Smooth muscle cell (in vitro differentiated cells): ENCODE data around the gene DGKD. TPM values are rescaled to one million over a fixed set of nuclear protein-coding genes. Genes with fewer than 3 reads are reported as not detected.

Experiments used
- DNase-seq: peaks from one replicate; lab custom pipeline; 2025; ENCODE audit not compliant: unreplicated experiment; lab: John Stamatoyannopoulos, UW
- H2AFZ ChIP-seq: fragments of 200-600 bp; sonication (generic); 2 replicates; pipeline ENCODE4 v1.6.0; 2016; ENCODE audit warnings: antibody characterized with exemption, low read depth, mild to moderate bottlenecking
- H3F3A ChIP-seq: fragments of 200-600 bp; sonication (generic); 2 replicates; pipeline ENCODE4 v1.6.0; 2017; ENCODE audit warnings: antibody characterized with exemption, low read depth
- H3K27ac ChIP-seq: fragments of 200-600 bp; sonication (generic); 2 replicates; pipeline ENCODE4 v1.5.1; 2016; ENCODE audit warnings: low read depth, mild to moderate bottlenecking
- H3K27me3 ChIP-seq: fragments of 200-600 bp; sonication (generic); 2 replicates; pipeline ENCODE4 v1.6.1; 2016; ENCODE audit warnings: low read depth, mild to moderate bottlenecking
- H3K36me3 ChIP-seq: fragments of 200-600 bp; sonication (generic); 2 replicates; pipeline ENCODE4 v1.5.1; 2016; ENCODE audit warnings: low read depth
- H3K4me1 ChIP-seq: fragments of 200-600 bp; sonication (generic); 2 replicates; pipeline ENCODE4 v1.5.1; 2016; ENCODE audit warnings: low read depth
- H3K4me2 ChIP-seq: fragments of 200-600 bp; sonication (generic); 2 replicates; pipeline ENCODE4 v1.6.0; 2016; ENCODE audit warnings: mild to moderate bottlenecking
- H3K4me3 ChIP-seq: fragments of 200-600 bp; sonication (generic); 2 replicates; pipeline ENCODE4 v1.5.1; 2016; ENCODE audit warnings: mild to moderate bottlenecking
- H3K79me2 ChIP-seq: fragments of 200-600 bp; sonication (generic); 2 replicates; pipeline ENCODE4 v1.6.0; 2016; ENCODE audit warnings: low read depth, mild to moderate bottlenecking
- H3K9ac ChIP-seq: fragments of 200-600 bp; sonication (generic); 2 replicates; pipeline ENCODE4 v1.6.0; 2016; ENCODE audit warnings: low read depth
- H3K9me3 ChIP-seq: fragments of 200-600 bp; sonication (generic); replicated peaks from 2 replicates; pipeline ENCODE4 v1.5.1; 2016; ENCODE audit warnings: low read depth
- H4K20me1 ChIP-seq: fragments of 200-600 bp; sonication (generic); 2 replicates; pipeline ENCODE4 v1.6.0; 2016; ENCODE audit warnings: low read depth
- CTCF ChIP-seq: fragments of 200-600 bp; sonication (generic); IDR thresholded peaks from 2 replicates; pipeline ENCODE4 v1.5.1; 2017; ENCODE audit warnings: borderline replicate concordance, mild to moderate bottlenecking, antibody characterized with exemption; ENCODE audit not compliant: insufficient read depth, poor library complexity, severe bottlenecking
- WGBS: methylation state at CpG from one replicate; pipeline ENCODE4 v1.1.7; 2016; ENCODE audit warnings: low lambda C conversion rate; 5-methylcytosine and 5-hydroxymethylcytosine counted together
- polyA plus RNA-seq: library from polyadenylated mRNA; unstranded; fragments of >200 nt; fragmentation: Nextera tagmentation; extraction: Ambion mirVana; gene quantifications from 2 replicates; pipeline ENCODE4 v1.2.1, GENCODE V29; 2016
- total RNA-seq: library from RNA; depleted of rRNA; stranded (reverse); fragments of >200 nt; gene quantifications from 2 replicates; pipeline ENCODE4 v1.2.3, GENCODE V29; 2014

The DGKD gene
- total and polyA plus RNA-seq, 2 experiments from 2014 or later, result 12.2 to 14.2 TPM

GRCh38 chr2:233336541-233336940, 17.8 kb upstream of the DGKD start:
- no peak for DNase-seq
- 92% methylated on average over 5 of the region's 5 CpGs for WGBS

GRCh38 chr2:233338046-233338445, 16.2 kb upstream of the DGKD start:
- no peaks in the 10 kb centered on the region for H3F3A ChIP-seq
- H3K9me3 ChIP-seq, result no peaks in the 10 kb centered on the region
- no peak overlapping the region for H3K4me3 ChIP-seq
- TF ChIP-seq CTCF, result no peak
- H2AFZ ChIP-seq, result no peak overlapping the region
- no peak overlapping the region for H3K27ac ChIP-seq
- H3K36me3 ChIP-seq, result no peaks in the 10 kb centered on the region
- H3K4me1 ChIP-seq, result no peaks in the 10 kb centered on the region
- no peaks in the 10 kb centered on the region for H3K79me2 ChIP-seq
- H4K20me1 ChIP-seq, result no peaks in the 10 kb centered on the region
- H3K4me2 ChIP-seq, result no peak overlapping the region
- no peak overlapping the region for H3K9ac ChIP-seq
- WGBS, result 78% methylated on average over 5 of the region's 5 CpGs
- no peaks in the 10 kb centered on the region for H3K27me3 ChIP-seq
- DNase-seq, result no peak

More at GRCh38 chr2:233336541-233336940, 17.8 kb upstream of the DGKD start:
- H3K27ac ChIP-seq, result no peak overlapping the region
- H3K4me1 ChIP-seq, result no peaks in the 10 kb centered on the region
- no peaks in the 10 kb centered on the region for H4K20me1 ChIP-seq
- H3K4me2 ChIP-seq, result no peak overlapping the region
- no peak for TF ChIP-seq CTCF
- H3K9ac ChIP-seq, result no peak overlapping the region
- no peaks in the 10 kb centered on the region for H3K79me2 ChIP-seq
- H3K36me3 ChIP-seq, result no peaks in the 10 kb centered on the region
- no peaks in the 10 kb centered on the region for H3F3A ChIP-seq
- H2AFZ ChIP-seq, result no peak overlapping the region
- H3K27me3 ChIP-seq, result no peaks in the 10 kb centered on the region
- no peak overlapping the region for H3K4me3 ChIP-seq
- H3K9me3 ChIP-seq, result no peaks in the 10 kb centered on the region

GRCh38 chr2:233338812-233339368, 15.4 kb upstream of the DGKD start:
- 92% methylated on average over 3 of the region's 3 CpGs for WGBS
- no peaks in the 10 kb centered on the region for H3K36me3 ChIP-seq
- no peaks in the 10 kb centered on the region for H3K79me2 ChIP-seq
- H3K9ac ChIP-seq, result no peak overlapping the region
- H3K27me3 ChIP-seq, result no peaks in the 10 kb centered on the region
- no peak for DNase-seq
- H3K27ac ChIP-seq, result no peak overlapping the region
- no peak overlapping the region for H3K4me3 ChIP-seq
- H2AFZ ChIP-seq, result no peak overlapping the region
- H4K20me1 ChIP-seq, result no peaks in the 10 kb centered on the region
- TF ChIP-seq CTCF, result no peak
- no peaks in the 10 kb centered on the region for H3K9me3 ChIP-seq
- no peaks in the 10 kb centered on the region for H3F3A ChIP-seq
- no peak overlapping the region for H3K4me2 ChIP-seq
- H3K4me1 ChIP-seq, result no peaks in the 10 kb centered on the region

- H3K27me3 ChIP-seq, result no peaks in the 10 kb centered on the region
Observed at GRCh38 chr2:233339427-233339826, 14.9 kb upstream of the DGKD start.

More at GRCh38 chr2:233339427-233339826, 14.9 kb upstream of the DGKD start:
- TF ChIP-seq CTCF, result no peak
- H3F3A ChIP-seq, result no peaks in the 10 kb centered on the region
- no peak overlapping the region for H3K4me3 ChIP-seq
- H3K9ac ChIP-seq, result no peak overlapping the region
- no peaks in the 10 kb centered on the region for H4K20me1 ChIP-seq
- H2AFZ ChIP-seq, result no peak overlapping the region
- 46% methylated on average over 3 of the region's 3 CpGs for WGBS
- H3K4me1 ChIP-seq, result no peaks in the 10 kb centered on the region
- H3K36me3 ChIP-seq, result no peaks in the 10 kb centered on the region
- DNase-seq, result no peak
- no peaks in the 10 kb centered on the region for H3K9me3 ChIP-seq
- H3K4me2 ChIP-seq, result no peak overlapping the region
- no peaks in the 10 kb centered on the region for H3K79me2 ChIP-seq
- H3K27ac ChIP-seq, result no peak overlapping the region
